HepG2 (cell line): ENCODE measurements around the gene OGFOD3. TPM values are rescaled to one million over a fixed set of nuclear protein-coding genes. Genes with fewer than 3 reads are reported as not detected.

Source experiments
- ASH2L ChIP-seq: fragments of 300-600, 200-600 bp; sonication (generic); IDR thresholded peaks from 2 replicates; pipeline ENCODE4 v1.7.0; 2017; ENCODE audit warnings: low read depth, mild to moderate bottlenecking, moderate library complexity, mixed read lengths, low read length; ENCODE audit not compliant: insufficient read length
- ATAD3A ChIP-seq: sonication (generic); formaldehyde crosslinking; IDR thresholded peaks from 2 replicates; pipeline ENCODE4 v1.4.0; 2020; ENCODE audit warnings: missing genetic modification reagents
- ATF7 ChIP-seq, 2 experiments: fragments of 450-650 bp in 1 of 2; sonication (generic) in 1 of 2; formaldehyde crosslinking in 1 of 2; IDR thresholded peaks; 2 replicates each; pipeline versions ENCODE4 v1.4.0 to v1.6.1; 2016 to 2020; ENCODE audit warnings: antibody characterized with exemption in 1 of 2, mild to moderate bottlenecking in 1 of 2, missing genetic modification reagents in 1 of 2
- DMAP1 ChIP-seq: IDR thresholded peaks from 2 replicates; pipeline ENCODE4 v1.6.1; 2016
- JUNB ChIP-seq: sonication (generic); formaldehyde crosslinking; IDR thresholded peaks from 2 replicates; pipeline ENCODE4 v1.8.0; 2022; ENCODE audit warnings: missing genetic modification reagents, mild to moderate bottlenecking, borderline replicate concordance
- MAFG ChIP-seq: sonication (generic); formaldehyde crosslinking; IDR thresholded peaks from 2 replicates; pipeline ENCODE4 v1.5.1; 2020; ENCODE audit warnings: mild to moderate bottlenecking, missing genetic modification reagents
- MXI1 ChIP-seq: IDR thresholded peaks from 3 replicates; pipeline ENCODE4 v1.6.1; 2012; ENCODE audit warnings: low read depth, low read length, inconsistent platforms, borderline replicate concordance
- NFE2L1 ChIP-seq: sonication (generic); formaldehyde crosslinking; IDR thresholded peaks from 2 replicates; pipeline ENCODE4 v1.4.0; 2020; ENCODE audit warnings: missing genetic modification reagents, mild to moderate bottlenecking, borderline replicate concordance
- RAD21 ChIP-seq: fragments of 450-650 bp; formaldehyde crosslinking; IDR thresholded peaks from 2 replicates; pipeline ENCODE4 v1.5.0; 2020; ENCODE audit warnings: mild to moderate bottlenecking
- SNAI1 ChIP-seq: sonication (generic); formaldehyde crosslinking; IDR thresholded peaks from 2 replicates; pipeline ENCODE4 v1.5.0; 2020; ENCODE audit warnings: mild to moderate bottlenecking, missing genetic modification reagents, borderline replicate concordance
- ZBTB1 ChIP-seq: sonication (generic); formaldehyde crosslinking; IDR thresholded peaks from 2 replicates; pipeline ENCODE4 v1.4.0; 2020; ENCODE audit warnings: missing genetic modification reagents, borderline replicate concordance
- ZBTB43 ChIP-seq: sonication (generic); formaldehyde crosslinking; conservative IDR thresholded peaks from 2 replicates; pipeline ENCODE4 v1.4.0; 2020; ENCODE audit warnings: missing genetic modification reagents
- ZFAT ChIP-seq: sonication (generic); formaldehyde crosslinking; conservative IDR thresholded peaks from 2 replicates; pipeline ENCODE4 v1.8.1; 2023; ENCODE audit warnings: missing genetic modification reagents, inconsistent platforms
- ZFP90 ChIP-seq: sonication (generic); formaldehyde crosslinking; IDR thresholded peaks from 2 replicates; pipeline ENCODE4 v1.8.0; 2022; ENCODE audit warnings: missing genetic modification reagents, mild to moderate bottlenecking, inconsistent platforms, borderline replicate concordance
- ZNF468 ChIP-seq: sonication (generic); formaldehyde crosslinking; IDR thresholded peaks from 2 replicates; pipeline ENCODE4 v1.8.0; 2022; ENCODE audit warnings: mild to moderate bottlenecking, moderate library complexity, missing genetic modification reagents
- ZNF792 ChIP-seq: IDR thresholded peaks from 2 replicates; pipeline ENCODE4 v1.6.1; 2016
- polyA plus RNA-seq, 8 experiments: library from polyadenylated mRNA; depleted of rRNA in 3 of 8; stranded (reverse) in 7 of 8; unstranded in 1 of 8; fragments of >200 nt; fragmentation: Illumina TruSeq in 4 of 8; extraction: Trizol in 4 of 8; gene quantifications; 2 replicates each; pipeline versions ENCODE4 v1.2.1 to v1.2.3, GENCODE V29; 2011 to 2016; ENCODE audit warnings: low read depth in 4 of 8, missing spikeins in 1 of 8, mixed read lengths in 1 of 8; ENCODE audit not compliant: insufficient read depth in 1 of 8
- total RNA-seq, 5 experiments: library from RNA; depleted of rRNA; stranded (reverse); fragments of >200 nt; fragmentation: Illumina TruSeq; extraction: Trizol; gene quantifications; 2 replicates each; pipeline ENCODE4 v1.2.3, GENCODE V29; 2016; ENCODE audit warnings: low read depth in 1 of 5
- TF ChIP-seq, protein P1 (sequence below): sonication (generic); formaldehyde crosslinking; conservative IDR thresholded peaks from 2 replicates; pipeline ENCODE4 v1.4.0; 2020; ENCODE audit warnings: mild to moderate bottlenecking, missing genetic modification reagents, moderate library complexity
- TF ChIP-seq, protein P2 (sequence below): sonication (generic); formaldehyde crosslinking; IDR thresholded peaks from 2 replicates; pipeline ENCODE4 v1.8.1; 2023; ENCODE audit warnings: mild to moderate bottlenecking, missing genetic modification reagents, borderline replicate concordance

OGFOD3 gene
- total and polyA plus RNA-seq, 2 of the 13 experiments (the other 11 are each of a cell fraction or from before 2014, with no cell fraction given) = 40.0 to 42.1 TPM

DNA sequence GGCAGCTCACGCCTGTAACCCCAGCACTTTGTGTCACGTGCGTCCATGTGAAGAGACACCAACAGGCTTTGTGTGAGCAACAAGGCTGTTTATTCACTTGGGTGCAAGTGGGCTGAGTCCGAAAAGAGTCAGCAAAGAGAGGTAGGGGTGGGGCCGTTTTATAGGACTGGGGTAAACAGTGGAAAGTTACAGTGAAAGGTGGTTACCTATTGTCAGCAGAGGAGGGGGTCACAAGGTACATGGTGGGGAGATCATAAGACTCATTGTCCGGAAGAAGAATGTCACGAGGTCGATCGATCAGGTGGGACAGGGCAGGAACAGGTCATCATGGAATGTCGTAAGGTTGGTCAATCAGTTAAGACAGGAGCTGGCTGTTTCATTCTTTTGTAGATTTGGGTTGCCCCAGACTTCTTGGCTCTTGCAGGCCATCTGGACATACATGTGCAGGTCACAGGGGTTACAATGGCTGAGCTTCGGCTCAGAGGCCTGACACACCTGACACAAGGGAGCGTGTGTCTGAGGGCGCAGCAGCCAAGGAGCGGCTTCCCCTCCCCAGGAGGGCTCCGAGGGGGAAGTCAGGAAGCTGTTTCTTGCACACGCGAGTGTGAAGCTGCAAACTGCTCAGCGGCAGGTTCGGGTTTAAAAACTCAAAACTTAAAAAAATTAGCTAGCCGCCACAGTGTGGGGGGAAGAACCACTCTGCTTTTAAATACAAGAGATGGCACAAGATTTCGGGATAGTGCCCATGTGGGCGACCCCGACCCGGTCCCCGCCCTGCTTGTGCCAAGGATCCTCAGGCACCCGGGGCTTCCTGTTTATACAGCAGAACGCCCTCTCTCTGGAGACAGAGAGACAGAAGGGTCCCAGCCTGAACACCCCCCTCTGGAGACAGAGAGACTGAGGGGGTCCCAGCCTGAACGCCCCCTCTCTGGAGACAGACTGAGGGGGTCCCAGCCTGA lies 71.8 kb downstream of the OGFOD3 start (continued):
- peak; percentile 76; the same call in 1 of the 2 replicates for TF ChIP-seq ZFP90 (CRISPR knock-in tag)
- TF ChIP-seq JUNB (CRISPR knock-in tag) = no peak; the same call in 1 of the 2 replicates
- TF ChIP-seq ATF7 (IDR thresholded peaks at IDR 0.05) = peak; percentile 79
- peak; percentile 87 for TF ChIP-seq ATF7 (CRISPR knock-in tag; IDR thresholded peaks at IDR 0.05)
- peak; percentile 92 for TF ChIP-seq ZBTB43
- TF ChIP-seq ZNF792 (CRISPR knock-in tag) = peak; percentile 87
- TF ChIP-seq, protein P1, sequence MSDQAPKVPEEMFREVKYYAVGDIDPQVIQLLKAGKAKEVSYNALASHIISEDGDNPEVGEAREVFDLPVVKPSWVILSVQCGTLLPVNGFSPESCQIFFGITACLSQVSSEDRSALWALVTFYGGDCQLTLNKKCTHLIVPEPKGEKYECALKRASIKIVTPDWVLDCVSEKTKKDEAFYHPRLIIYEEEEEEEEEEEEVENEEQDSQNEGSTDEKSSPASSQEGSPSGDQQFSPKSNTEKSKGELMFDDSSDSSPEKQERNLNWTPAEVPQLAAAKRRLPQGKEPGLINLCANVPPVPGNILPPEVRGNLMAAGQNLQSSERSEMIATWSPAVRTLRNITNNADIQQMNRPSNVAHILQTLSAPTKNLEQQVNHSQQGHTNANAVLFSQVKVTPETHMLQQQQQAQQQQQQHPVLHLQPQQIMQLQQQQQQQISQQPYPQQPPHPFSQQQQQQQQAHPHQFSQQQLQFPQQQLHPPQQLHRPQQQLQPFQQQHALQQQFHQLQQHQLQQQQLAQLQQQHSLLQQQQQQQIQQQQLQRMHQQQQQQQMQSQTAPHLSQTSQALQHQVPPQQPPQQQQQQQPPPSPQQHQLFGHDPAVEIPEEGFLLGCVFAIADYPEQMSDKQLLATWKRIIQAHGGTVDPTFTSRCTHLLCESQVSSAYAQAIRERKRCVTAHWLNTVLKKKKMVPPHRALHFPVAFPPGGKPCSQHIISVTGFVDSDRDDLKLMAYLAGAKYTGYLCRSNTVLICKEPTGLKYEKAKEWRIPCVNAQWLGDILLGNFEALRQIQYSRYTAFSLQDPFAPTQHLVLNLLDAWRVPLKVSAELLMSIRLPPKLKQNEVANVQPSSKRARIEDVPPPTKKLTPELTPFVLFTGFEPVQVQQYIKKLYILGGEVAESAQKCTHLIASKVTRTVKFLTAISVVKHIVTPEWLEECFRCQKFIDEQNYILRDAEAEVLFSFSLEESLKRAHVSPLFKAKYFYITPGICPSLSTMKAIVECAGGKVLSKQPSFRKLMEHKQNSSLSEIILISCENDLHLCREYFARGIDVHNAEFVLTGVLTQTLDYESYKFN (CRISPR knock-in tag) = peak; percentile 99
- TF ChIP-seq DMAP1 (CRISPR knock-in tag) = peak; percentile 98
- TF ChIP-seq MAFG (CRISPR knock-in tag) = no peak
- no peak for TF ChIP-seq ZNF468 (CRISPR knock-in tag)
- peak; percentile 76 for TF ChIP-seq ASH2L
- peak; percentile 68 for TF ChIP-seq RAD21 (CRISPR knock-in tag)
- peak; percentile 29; the same call in 1 of the 3 replicates for TF ChIP-seq MXI1
- TF ChIP-seq ATAD3A (CRISPR knock-in tag) = no peak
- TF ChIP-seq, protein P2, sequence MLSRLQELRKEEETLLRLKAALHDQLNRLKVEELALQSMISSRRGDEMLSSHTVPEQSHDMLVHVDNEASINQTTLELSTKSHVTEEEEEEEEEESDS (CRISPR knock-in tag) = peak; percentile 61; the same call in 1 of the 2 replicates
- no peak for TF ChIP-seq ZFAT (CRISPR knock-in tag)
- peak; percentile 59; the same call in 1 of the 2 replicates for TF ChIP-seq SNAI1 (CRISPR knock-in tag)
- TF ChIP-seq NFE2L1 = no peak
- no peak for TF ChIP-seq ZBTB1 (CRISPR knock-in tag)
